HG02798 (cell line): ENCODE results near the gene FAM50B.

Experiments used
- ATAC-seq: cut with Tn5 transposase; IDR thresholded peaks from one replicate; pipeline ENCODE4 v1.9.1; 2021; ENCODE audit warnings: mild to moderate bottlenecking; ENCODE audit not compliant: unreplicated experiment, poor library complexity

FAM50B gene

GRCh38 chr6:3819161-3820110, 29.7 kb upstream of the FAM50B start:
- ATAC-seq, result no peak

- ATAC-seq, result no peak
Observed at GRCh38 chr6:3820563-3820962, 28.6 kb upstream of the FAM50B start.

- ATAC-seq, result no peak
Observed at GRCh38 chr6:3822747-3823445, 26.3 kb upstream of the FAM50B start.

- ATAC-seq, result no peak
Observed at GRCh38 chr6:3823671-3824070, 25.5 kb upstream of the FAM50B start.

GRCh38 chr6:3825331-3825831, 23.8 kb upstream of the FAM50B start:
- ATAC-seq, result no peak

- no peak for ATAC-seq
Observed at GRCh38 chr6:3825851-3826581, 23.2 kb upstream of the FAM50B start.

GRCh38 chr6:3829285-3829684, 19.9 kb upstream of the FAM50B start:
- ATAC-seq, result no peak

- ATAC-seq, result no peak
Observed at GRCh38 chr6:3830806-3831205, 18.4 kb upstream of the FAM50B start.

GRCh38 chr6:3831761-3832530, 17.2 kb upstream of the FAM50B start:
- ATAC-seq, result no peak

- no peak for ATAC-seq
Observed at GRCh38 chr6:3835055-3835731, 14.0 kb upstream of the FAM50B start.

GRCh38 chr6:3835785-3836184, 13.4 kb upstream of the FAM50B start:
- no peak for ATAC-seq

- no peak for ATAC-seq
Observed at GRCh38 chr6:3836566-3836965, 12.6 kb upstream of the FAM50B start.

GRCh38 chr6:3837781-3838180, 11.4 kb upstream of the FAM50B start:
- ATAC-seq, result no peak

- ATAC-seq, result no peak
Observed at GRCh38 chr6:3838992-3839867, 9.9 kb upstream of the FAM50B start.

- ATAC-seq, result no peak
Observed at GRCh38 chr6:3841066-3841454, 8.1 kb upstream of the FAM50B start.

- no peak for ATAC-seq
Observed at GRCh38 chr6:3841711-3842565, 7.2 kb upstream of the FAM50B start.

- ATAC-seq, result no peak
Observed at GRCh38 chr6:3843379-3844096, 5.6 kb upstream of the FAM50B start.
